ENCODE data around the gene CDH23.

DNA sequence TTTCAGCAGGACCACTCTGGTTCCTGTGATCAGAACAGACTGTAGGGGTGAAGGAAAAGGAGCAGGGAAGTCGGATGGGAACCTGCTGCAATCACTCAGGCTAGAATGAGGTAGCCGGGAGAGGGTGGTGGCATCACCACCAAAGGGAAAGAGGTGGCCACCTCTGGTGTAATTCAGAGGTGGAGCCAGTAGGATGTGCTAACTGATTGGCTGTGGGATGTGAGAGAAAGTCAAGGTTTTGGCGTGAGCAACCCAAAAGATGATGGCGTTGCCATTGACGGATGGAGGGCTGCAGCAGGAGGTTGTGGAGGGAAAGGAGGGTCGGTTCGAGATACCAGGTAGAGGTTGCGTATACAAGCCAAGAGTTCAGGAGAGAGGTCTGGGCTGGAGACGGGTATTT lies 384.0 kb downstream of the CDH23 start:
- TF ChIP-seq GATA2 (IDR thresholded peaks at IDR 0.05; ENCODE audit: low read depth, low read length) (no peak), GATA3 (IDR thresholded peaks at IDR 0.05; ENCODE audit: low read depth, low read length) (no peak)

Data from SH-SY5Y (cell line).